Caco-2 (cell line): Measurements from ENCODE around the gene FAM53A. TPM values are rescaled to one million over a fixed set of nuclear protein-coding genes. Genes with fewer than 3 reads are reported as not detected.

Experiments
- BruUV-seq: library from RNA; stranded (reverse); fragments of 400-500 nt; replicated peaks from 2 replicates; lab custom pipeline; 2021; lab: Mats Ljungman, UMichigan
- CTCF ChIA-PET: fragments of 300-600 bp; sonication (Branson Sonifier 250); formaldehyde crosslinking; loops from one replicate; lab custom pipeline; 2022; ENCODE audit warnings: antibody characterized with exemption; lab: Charles Lee
- POLR2A ChIA-PET: fragments of 300-600 bp; sonication (Branson Sonifier 250); formaldehyde crosslinking; loops from one replicate; lab custom pipeline; 2022; ENCODE audit warnings: antibody characterized with exemption; lab: Charles Lee
- DNase-seq, 2 experiments: peaks; one replicate each; pipeline versions ENCODE4 v3.0.0 to v3.0.0-alpha.2; 2020 to 2022
- H3K27me3 ChIP-seq: replicated peaks from 2 replicates; pipeline ENCODE4 v1.6.0; 2011; ENCODE audit warnings: low read length; ENCODE audit not compliant: control insufficient read depth, insufficient read depth
- H3K36me3 ChIP-seq: 2 replicates; pipeline ENCODE4 v1.5.1; 2011; ENCODE audit warnings: low read length; ENCODE audit not compliant: control insufficient read depth, insufficient read depth
- H3K4me1 ChIP-seq: fragments of 250-450 bp; sonication (Bioruptor Pico); 2 replicates; pipeline ENCODE4 v1.5.1; 2020; ENCODE audit warnings: mild to moderate bottlenecking
- H3K4me3 ChIP-seq: 2 replicates; pipeline ENCODE4 v1.5.1; 2011; ENCODE audit warnings: low read depth, mild to moderate bottlenecking, control low read depth, low read length
- H3K9me3 ChIP-seq: fragments of 250-450 bp; sonication (Bioruptor Pico); 2 replicates; pipeline ENCODE4 v1.5.1; 2020; ENCODE audit warnings: mild to moderate bottlenecking, moderate library complexity
- H3K27ac Mint-ChIP-seq: one replicate; pipeline ENCODE4 v1.8.0; 2022; ENCODE audit warnings: mixed read lengths; ENCODE audit not compliant: unreplicated experiment
- H3K27me3 Mint-ChIP-seq: one replicate; pipeline ENCODE4 v1.8.0; 2022; ENCODE audit warnings: mixed read lengths; ENCODE audit not compliant: insufficient read depth, unreplicated experiment
- H3K36me3 Mint-ChIP-seq: one replicate; pipeline ENCODE4 v1.8.0; 2022; ENCODE audit warnings: mild to moderate bottlenecking, mixed read lengths; ENCODE audit not compliant: insufficient read depth, unreplicated experiment
- H3K4me1 Mint-ChIP-seq: one replicate; pipeline ENCODE4 v1.8.0; 2022; ENCODE audit warnings: low read depth, mixed read lengths; ENCODE audit not compliant: unreplicated experiment
- H3K4me3 Mint-ChIP-seq: one replicate; pipeline ENCODE4 v1.8.0; 2022; ENCODE audit warnings: mild to moderate bottlenecking, moderate library complexity, mixed read lengths; ENCODE audit not compliant: unreplicated experiment
- H3K9me3 Mint-ChIP-seq: one replicate; pipeline ENCODE4 v1.8.0; 2022; ENCODE audit warnings: mixed read lengths; ENCODE audit not compliant: unreplicated experiment
- CTCF ChIP-seq, 2 experiments: fragments of 200-600 bp in 1 of 2; IDR thresholded peaks; 1 replicate in 1 of 2; 2 replicates in 1 of 2; pipeline versions ENCODE4 v1.5.1 to v1.8.0; 2011 to 2022; ENCODE audit warnings: antibody characterized with exemption in 1 of 2, control low read depth in 1 of 2, inconsistent platforms in 1 of 2, low read depth in 1 of 2, low read length in 1 of 2, mild to moderate bottlenecking in 1 of 2, moderate library complexity in 1 of 2; ENCODE audit not compliant: insufficient read depth in 1 of 2, severe bottlenecking in 1 of 2, unreplicated experiment in 1 of 2
- intact Hi-C: fragments of 100-400 bp; cut with micrococcal nuclease; formaldehyde crosslinking; loops from one replicate; pipeline ENCODE4 v1.10.0; 2022; ENCODE audit not compliant: unreplicated experiment
- total RNA-seq: library from RNA; stranded (reverse); gene quantifications from 2 replicates; pipeline ENCODE4 v1.2.3, GENCODE V29; 2022

Gene FAM53A
- total RNA-seq, 1 experiment from 2014 or later = 4.1 TPM

- H3K27me3 Mint-ChIP-seq = no peaks in the 10 kb centered on the region
- no TSS peak for BruUV-seq
- H3K9me3 Mint-ChIP-seq = no peaks in the 10 kb centered on the region
- Histone ChIP-seq H3K36me3 (peaks cover 6% of the 10 kb centered on the region), H3K9me3 (no peaks in the 10 kb centered on the region), H3K4me1 (peaks cover 6% of the 10 kb centered on the region; the same call in 1 of the 2 replicates), H3K4me3 (peak overlapping the region; percentile 85), H3K27me3 (no peaks in the 10 kb centered on the region)
- no peak for TF ChIP-seq CTCF (IDR thresholded peaks at IDR 0.05; ENCODE audit: insufficient read depth in 1 of 2, low read depth in 1 of 2, low read length in 1 of 2, severe bottlenecking in 1 of 2, unreplicated experiment in 1 of 2)
- intact Hi-C loops = loop anchor here (1.0 kb wide), 3 partner anchors 9 to 134 kb away; partner anchors contain the start of gene LETM1
- POLR2A ChIA-PET = interaction anchor here (0.5 to 2.0 kb wide), 8 partner anchors 10 to 540 kb away, joined by 3 to 42 read pairs (median 3); partner anchors contain the start of gene SLBP
- no peak for DNase-seq
- H3K36me3 Mint-ChIP-seq = peaks cover 79% of the 10 kb centered on the region
- H3K4me1 Mint-ChIP-seq = peaks cover 11% of the 10 kb centered on the region
- peak overlapping the region; percentile 99 for H3K4me3 Mint-ChIP-seq
- CTCF ChIA-PET = interaction anchor here (0.6 to 1.6 kb wide), 6 partner anchors 10 to 74 kb away, joined by 3 to 16 read pairs (median 4); partner anchors contain the start of gene SLBP
- peak overlapping the region; percentile 94 for H3K27ac Mint-ChIP-seq
Observed at GRCh38 chr4:1721666-1722550, 37.8 kb upstream of the FAM53A start.

GRCh38 chr4:1721003-1721665 is 37.0 kb upstream of the FAM53A start, which contains the start of the genes TACC3 and TMEM129:
TSS of gene TACC3 (plus strand) at chr4:1721521. CDS start at chr4:1723422, 1,901 bp downstream.
TSS of gene TMEM129 (minus strand) at chr4:1721323. CDS start at chr4:1720837, 486 bp downstream.
- Mint-ChIP-seq H3K4me1 (peaks cover 11% of the 10 kb centered on the region), H3K27ac (peak within 1 kb of the TSS; percentile 94), H3K9me3 (no peaks in the 10 kb centered on the region), H3K36me3 (peaks cover 77% of the 10 kb centered on the region), H3K4me3 (peak within 1 kb of the TSS; percentile 99), H3K27me3 (no peaks in the 10 kb centered on the region)
- peak within 1 kb of the TSS; percentile 95 for H3K4me3 ChIP-seq
- no peaks in the 10 kb centered on the region for H3K9me3 ChIP-seq
- peak; percentile 98 for DNase-seq
- no TSS peak for BruUV-seq
- peaks cover 5% of the 10 kb centered on the region; the same call in 1 of the 2 replicates for H3K36me3 ChIP-seq
- intact Hi-C loops = loop anchor here (1.0 kb wide), 3 partner anchors 8 to 135 kb away; partner anchors contain the start of gene LETM1
- CTCF ChIA-PET = interaction anchor here (0.6 to 1.6 kb wide), 7 partner anchors 9 to 37 kb away, joined by 3 to 16 read pairs (median 5); partner anchors contain the start of gene SLBP
- POLR2A ChIA-PET = interaction anchor here (0.5 to 2.0 kb wide), 13 partner anchors 9 to 541 kb away, joined by 3 to 42 read pairs (median 3); partner anchors contain the start of genes SLBP and UVSSA
- TF ChIP-seq CTCF (IDR thresholded peaks at IDR 0.05; ENCODE audit: insufficient read depth in 1 of 2, low read depth in 1 of 2, low read length in 1 of 2, severe bottlenecking in 1 of 2, unreplicated experiment in 1 of 2) = no peak
- peaks cover 6% of the 10 kb centered on the region; the same call in 1 of the 2 replicates for H3K4me1 ChIP-seq
- no peaks in the 10 kb centered on the region for H3K27me3 ChIP-seq
